ENCODE results near the gene MED13L.
A peak's percentile ranks its signal among the peaks of the same experiment; 100 is the strongest.

The MED13L gene

GRCh38 chr12:116090516-116090915 lies 187.0 kb downstream of the MED13L start:
- DNase-seq (ENCODE audit: low read depth in 2 of 2), result no peak

DNA sequence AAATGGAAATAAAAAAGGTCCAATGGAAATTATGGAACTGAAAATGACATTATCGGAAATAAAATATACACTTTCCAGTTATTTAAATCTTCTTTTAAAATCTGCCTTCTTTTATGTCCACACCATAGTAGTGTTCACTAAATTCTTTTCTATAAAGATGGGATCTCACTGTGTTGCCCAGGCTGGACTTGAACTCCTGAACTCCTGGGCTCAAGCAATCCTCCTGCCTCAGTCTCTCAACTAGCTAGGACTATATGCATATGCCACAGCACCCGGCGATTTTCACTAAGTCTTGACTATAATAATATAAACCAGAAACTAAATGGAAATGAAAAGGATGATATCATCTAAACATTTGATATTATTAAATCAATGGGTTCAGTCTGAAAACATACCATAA lies 188.4 kb downstream of the MED13L start:
- DNase-seq (ENCODE audit: low read depth in 2 of 2), result no peak

GRCh38 chr12:116087962-116088361 lies 189.5 kb downstream of the MED13L start:
- no peak for DNase-seq (ENCODE audit: low read depth in 2 of 2)

DNA sequence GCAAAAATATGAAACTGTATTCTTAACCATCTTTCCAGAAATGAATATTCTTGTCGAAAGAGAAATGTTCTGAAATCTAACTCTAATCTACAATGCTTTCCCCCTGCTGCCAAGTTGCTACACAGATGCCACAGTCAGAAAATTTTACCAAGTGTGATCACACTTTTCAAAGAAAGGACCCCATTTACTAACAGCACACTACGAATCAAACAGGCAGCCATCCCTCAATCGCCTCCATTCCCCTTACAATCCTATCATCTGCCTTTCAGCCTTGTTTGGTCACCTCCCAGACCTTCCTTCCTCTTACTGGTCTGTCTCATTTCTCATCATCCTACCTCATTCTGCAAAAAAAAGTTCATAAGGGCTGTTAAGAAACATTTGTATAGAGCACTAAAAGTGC lies 190.1 kb downstream of the MED13L start:
- DNase-seq (ENCODE audit: low read depth in 2 of 2), result no peak

DNA sequence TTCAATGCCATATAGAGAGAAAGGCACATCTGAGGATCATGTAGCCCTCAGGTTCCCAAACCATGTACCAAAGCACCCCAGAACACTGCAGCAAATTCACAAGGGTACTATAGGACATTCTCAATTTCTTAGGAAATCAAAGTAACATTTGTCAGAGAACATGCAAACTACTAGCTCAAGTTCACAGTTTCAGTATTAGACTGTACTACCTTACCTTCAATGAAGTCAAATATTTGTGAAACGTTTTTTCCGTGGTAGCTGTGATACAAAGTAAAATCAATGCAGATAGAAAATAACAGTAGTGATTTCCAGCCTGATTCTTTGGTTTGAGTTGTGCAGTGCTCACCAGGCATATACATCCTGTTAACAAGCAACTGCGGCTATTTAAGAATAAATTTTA lies 197.1 kb downstream of the MED13L start:
- no peak for DNase-seq (ENCODE audit: low read depth in 2 of 2)

GRCh38 chr12:116078396-116078795 lies 199.1 kb downstream of the MED13L start:
- DNase-seq (ENCODE audit: low read depth in 2 of 2), result no peak

GRCh38 chr12:116077431-116077830 lies 200.1 kb downstream of the MED13L start:
- DNase-seq (ENCODE audit: low read depth in 2 of 2), result no peak

DNA sequence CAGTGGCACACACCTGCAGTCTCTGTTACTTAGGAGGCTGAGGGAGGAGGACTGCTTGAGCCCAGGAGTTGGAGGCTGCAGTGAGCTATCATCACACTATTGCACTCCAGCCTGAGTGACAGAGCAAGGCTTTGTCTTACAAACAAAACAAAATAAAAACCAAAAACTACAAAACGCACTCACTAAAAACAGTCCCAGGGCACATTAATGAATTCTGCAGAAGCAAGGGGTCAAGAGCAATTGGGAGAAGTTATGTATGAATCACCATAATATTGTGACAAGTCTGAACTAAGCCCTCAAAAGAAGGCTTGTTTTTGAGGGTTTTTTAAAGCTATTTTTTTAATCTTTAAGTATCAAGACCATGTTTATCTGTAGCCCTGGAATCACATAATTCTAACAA lies 201.1 kb downstream of the MED13L start:
- no peak for DNase-seq (ENCODE audit: low read depth in 2 of 2)

DNA sequence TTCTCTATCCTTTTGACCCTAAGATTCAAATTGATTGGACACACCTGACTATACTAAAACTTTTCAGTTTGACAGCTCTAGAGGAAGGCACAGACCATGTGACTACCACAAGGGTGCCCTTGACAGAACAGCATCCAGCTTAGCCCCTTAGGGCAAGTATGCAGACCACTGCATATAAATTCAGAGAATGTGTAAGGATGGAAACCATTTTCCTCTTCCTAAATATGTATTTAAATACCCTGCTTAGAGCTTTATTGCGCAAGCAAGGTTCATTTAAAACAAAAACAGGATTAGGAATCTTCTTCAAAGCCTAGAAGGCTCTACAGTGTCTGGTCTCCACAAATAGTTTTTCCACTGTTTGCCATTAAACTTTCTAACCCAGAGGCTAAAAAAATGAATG lies 202.8 kb downstream of the MED13L start:
- DNase-seq (ENCODE audit: low read depth in 2 of 2), result no peak

GRCh38 chr12:116071555-116072230 lies 205.8 kb downstream of the MED13L start:
- DNase-seq (ENCODE audit: low read depth in 2 of 2), result no peak

DNA sequence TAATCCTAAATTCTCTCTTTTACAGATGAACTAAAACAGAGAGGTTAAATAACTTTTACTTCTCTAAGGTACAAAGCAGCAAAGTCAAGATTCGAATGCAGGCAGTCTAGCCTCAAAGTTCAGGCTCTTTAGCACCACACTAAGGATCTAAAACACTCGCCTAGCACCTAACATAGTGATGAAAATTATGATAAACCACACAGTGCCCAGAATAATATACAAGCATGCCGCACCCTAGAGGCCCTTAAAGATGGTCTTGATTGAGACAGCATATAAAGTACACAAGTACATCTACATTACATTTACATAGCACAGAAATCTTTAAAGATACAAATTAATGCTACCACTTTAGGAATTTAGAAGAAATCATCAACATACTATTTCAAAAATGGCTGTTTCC lies 207.0 kb downstream of the MED13L start:
- DNase-seq (ENCODE audit: low read depth in 2 of 2), result no peak

GRCh38 chr12:116069943-116070342 lies 207.6 kb downstream of the MED13L start:
- DNase-seq (ENCODE audit: low read depth in 2 of 2), result no peak

- DNase-seq (ENCODE audit: low read depth in 2 of 2), result no peak
These were observed 208.6 kb downstream of the MED13L start for GRCh38 chr12:116068853-116069252.

DNA sequence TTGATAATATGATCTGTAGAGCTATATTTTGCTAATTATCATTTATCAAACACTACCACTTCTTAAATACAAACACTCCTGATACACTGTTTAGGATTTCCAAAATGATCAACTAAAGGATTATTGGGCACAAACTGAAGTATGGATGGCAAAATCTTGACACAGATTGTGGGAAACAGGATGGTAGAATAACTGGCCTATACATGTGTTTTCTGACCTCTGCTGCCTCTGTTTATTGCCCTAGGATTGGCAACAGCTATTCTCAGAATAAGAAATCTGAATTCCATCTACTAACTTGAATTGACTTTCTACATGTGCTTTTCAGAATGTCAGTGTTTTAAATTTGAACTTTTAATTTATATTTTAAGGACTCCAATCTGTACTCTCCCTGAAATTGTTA lies 209.1 kb downstream of the MED13L start:
- DNase-seq (ENCODE audit: low read depth in 2 of 2), result no peak

- DNase-seq (ENCODE audit: low read depth in 2 of 2), result no peak
These were observed 209.6 kb downstream of the MED13L start for GRCh38 chr12:116067892-116068291.

GRCh38 chr12:116066381-116067230 lies 210.9 kb downstream of the MED13L start:
- DNase-seq (ENCODE audit: low read depth in 2 of 2), result peak; percentile 38 to 46

DNA sequence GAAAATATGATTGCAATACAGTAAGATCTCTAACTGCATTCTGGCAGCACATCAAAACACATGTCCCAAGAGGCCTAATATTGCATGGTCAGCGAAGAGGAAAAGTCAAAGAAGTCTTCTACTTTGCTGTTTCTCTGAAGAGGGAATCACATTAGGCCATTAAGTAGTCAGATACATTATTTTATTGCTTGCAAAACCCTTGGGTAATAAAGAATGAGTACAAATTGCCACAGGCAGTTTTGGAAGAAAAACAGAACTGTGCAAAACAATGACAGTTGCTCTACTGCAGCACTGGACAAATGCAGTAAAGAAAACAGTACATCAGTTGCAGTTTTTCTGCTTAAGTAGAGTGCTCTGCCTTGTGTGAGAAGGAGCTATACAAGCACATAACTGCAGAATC lies 211.9 kb downstream of the MED13L start:
- DNase-seq (ENCODE audit: low read depth in 2 of 2), result no peak

- no peak for DNase-seq (ENCODE audit: low read depth in 2 of 2)
These were observed 213.0 kb downstream of the MED13L start for GRCh38 chr12:116064493-116064892.

DNA sequence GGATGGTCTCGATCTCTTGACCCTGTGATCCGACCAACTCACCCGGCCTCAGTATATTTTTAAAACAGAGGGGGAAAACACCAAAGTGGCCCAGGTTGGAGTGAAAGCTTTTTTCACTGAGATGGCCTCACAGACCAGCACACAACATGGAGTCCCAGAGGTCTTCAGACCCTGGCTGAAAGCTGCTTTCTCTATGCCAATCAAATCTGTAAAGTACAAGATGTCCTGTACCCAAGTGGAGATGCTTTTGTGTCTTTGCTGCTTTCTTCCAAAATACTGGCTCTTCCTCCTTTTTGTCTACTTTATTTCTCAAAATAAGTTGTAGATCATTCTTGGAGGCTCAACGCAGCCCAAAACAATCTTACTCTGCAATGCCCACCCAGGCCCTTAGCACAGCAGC lies 214.8 kb downstream of the MED13L start:
- no peak for DNase-seq (ENCODE audit: low read depth in 2 of 2)

DNA sequence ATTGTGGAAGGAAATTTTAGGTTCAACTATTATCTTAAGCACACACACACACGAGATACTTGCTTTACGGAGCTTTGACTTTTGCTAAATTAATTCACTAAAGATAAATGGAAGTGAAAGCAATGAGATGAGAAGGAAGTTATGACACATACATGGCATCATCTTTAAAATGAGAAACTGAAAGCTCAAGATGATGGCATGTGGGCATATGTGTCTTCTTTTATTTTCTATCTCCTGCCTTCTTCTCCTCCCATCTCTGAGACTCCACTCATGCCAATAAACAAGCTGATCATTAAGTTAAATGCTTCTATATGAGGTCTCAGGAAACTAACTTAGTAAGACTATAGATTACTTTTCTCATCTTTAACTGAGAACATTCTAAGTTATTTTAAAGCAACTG lies 216.7 kb downstream of the MED13L start:
- no peak for DNase-seq (ENCODE audit: low read depth in 2 of 2)

DNA sequence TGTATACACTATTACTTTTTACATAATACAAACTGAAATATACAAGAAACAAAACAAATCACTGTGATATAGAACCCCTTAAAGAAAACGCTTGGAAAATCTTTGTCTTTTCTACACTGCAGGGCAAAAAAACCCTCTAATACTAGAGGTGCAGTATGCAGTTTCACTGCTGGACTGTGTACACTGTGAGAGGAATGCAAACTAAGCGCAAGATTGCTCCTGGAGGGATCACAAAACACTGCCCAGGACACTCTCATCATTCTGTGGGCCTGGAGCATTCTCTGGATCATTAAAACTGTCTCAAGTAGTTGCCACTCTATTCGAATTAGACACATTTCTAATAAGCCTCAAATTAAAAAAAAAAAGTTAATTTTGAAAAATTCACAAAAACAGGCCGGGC lies 217.6 kb downstream of the MED13L start:
- DNase-seq (ENCODE audit: low read depth in 2 of 2), result no peak

GRCh38 chr12:116058574-116058973 lies 218.9 kb downstream of the MED13L start:
- DNase-seq (ENCODE audit: low read depth in 2 of 2), result no peak

- no peak for DNase-seq (ENCODE audit: low read depth in 2 of 2)
These were observed 220.1 kb downstream of the MED13L start for GRCh38 chr12:116057356-116057755.

All from stimulated activated CD4-positive, alpha-beta T cell treated with anti-CD3 and anti-CD28 coated beads, Interleukin-4, amount 100 ng/mL, for 48 hours (primary cell).